ENCODE results near the gene APOB. TPM values are rescaled to one million over a fixed set of nuclear protein-coding genes. Genes with fewer than 3 reads are reported as not detected.

APOB gene
- total RNA-seq, 1 experiment from 2014 or later, result 234 TPM

- H3K9me3 Mint-ChIP-seq (ENCODE audit: unreplicated experiment), result no peaks in the 10 kb centered on the region
- Histone ChIP-seq H3K36me3 (ENCODE audit: control insufficient read depth, insufficient read depth, low read length) (no peaks in the 10 kb centered on the region), H3K4me1 (peaks cover 15% of the 10 kb centered on the region), H3K27me3 (replicated peaks; ENCODE audit: control insufficient read depth, insufficient read depth, low read length) (no peaks in the 10 kb centered on the region), H3K9me3 (no peaks in the 10 kb centered on the region), H3K4me3 (ENCODE audit: low read depth, low read length) (no peak overlapping the region)
- no peak overlapping the region for H3K27ac Mint-ChIP-seq (ENCODE audit: unreplicated experiment)
- peaks cover 15% of the 10 kb centered on the region for H3K4me1 Mint-ChIP-seq (ENCODE audit: low read depth, unreplicated experiment)
- no peak for TF ChIP-seq CTCF (IDR thresholded peaks at IDR 0.05; ENCODE audit: insufficient read depth in 1 of 2, low read depth in 1 of 2, low read length in 1 of 2, severe bottlenecking in 1 of 2, unreplicated experiment in 1 of 2)
- CTCF ChIA-PET, result no interaction called here
- no peak overlapping the region for H3K4me3 Mint-ChIP-seq (ENCODE audit: unreplicated experiment)
- no TSS peak for BruUV-seq (replicated peaks)
- intact Hi-C loops (cut with micrococcal nuclease; ENCODE audit: unreplicated experiment), result no loop called here
- H3K27me3 Mint-ChIP-seq (ENCODE audit: insufficient read depth, unreplicated experiment), result no peaks in the 10 kb centered on the region
- peaks cover 20% of the 10 kb centered on the region for H3K36me3 Mint-ChIP-seq (ENCODE audit: insufficient read depth, unreplicated experiment)
- DNase-seq, result no peak
- POLR2A ChIA-PET, result no interaction called here
These were observed 3.5 kb upstream of the APOB start for GRCh38 chr2:21047141-21048009.

- POLR2A ChIA-PET, result no interaction called here
- no peaks in the 10 kb centered on the region for H3K36me3 ChIP-seq (ENCODE audit: control insufficient read depth, insufficient read depth, low read length)
- no peak for DNase-seq
- H3K4me3 Mint-ChIP-seq (ENCODE audit: unreplicated experiment), result no peak overlapping the region
- H3K27ac Mint-ChIP-seq (ENCODE audit: unreplicated experiment), result no peak overlapping the region
- H3K9me3 ChIP-seq, result no peaks in the 10 kb centered on the region
- no TSS peak for BruUV-seq (replicated peaks)
- no peaks in the 10 kb centered on the region for H3K27me3 Mint-ChIP-seq (ENCODE audit: insufficient read depth, unreplicated experiment)
- intact Hi-C loops (cut with micrococcal nuclease; ENCODE audit: unreplicated experiment), result no loop called here
- peaks cover 29% of the 10 kb centered on the region for H3K36me3 Mint-ChIP-seq (ENCODE audit: insufficient read depth, unreplicated experiment)
- H3K4me1 ChIP-seq, result peaks cover 18% of the 10 kb centered on the region
- no peaks in the 10 kb centered on the region for H3K27me3 ChIP-seq (replicated peaks; ENCODE audit: control insufficient read depth, insufficient read depth, low read length)
- H3K4me3 ChIP-seq (ENCODE audit: low read depth, low read length), result no peak overlapping the region
- no peak for TF ChIP-seq CTCF (IDR thresholded peaks at IDR 0.05; ENCODE audit: insufficient read depth in 1 of 2, low read depth in 1 of 2, low read length in 1 of 2, severe bottlenecking in 1 of 2, unreplicated experiment in 1 of 2)
- no peaks in the 10 kb centered on the region for H3K9me3 Mint-ChIP-seq (ENCODE audit: unreplicated experiment)
- peaks cover 22% of the 10 kb centered on the region for H3K4me1 Mint-ChIP-seq (ENCODE audit: low read depth, unreplicated experiment)
- CTCF ChIA-PET, result no interaction called here
These were observed 2.6 kb upstream of the APOB start for GRCh38 chr2:21046506-21046905.

- Histone ChIP-seq H3K27me3 (replicated peaks; ENCODE audit: control insufficient read depth, insufficient read depth, low read length) (no peaks in the 10 kb centered on the region), H3K36me3 (ENCODE audit: control insufficient read depth, insufficient read depth, low read length) (peaks cover 8% of the 10 kb centered on the region), H3K4me3 (ENCODE audit: low read depth, low read length) (no peak overlapping the region), H3K4me1 (peaks cover 18% of the 10 kb centered on the region), H3K9me3 (no peaks in the 10 kb centered on the region)
- BruUV-seq (replicated peaks), result no TSS peak
- peak overlapping the region; percentile 91 for H3K4me3 Mint-ChIP-seq (ENCODE audit: unreplicated experiment)
- CTCF ChIA-PET, result no interaction called here
- POLR2A ChIA-PET, result no interaction called here
- H3K9me3 Mint-ChIP-seq (ENCODE audit: unreplicated experiment), result no peaks in the 10 kb centered on the region
- intact Hi-C loops (cut with micrococcal nuclease; ENCODE audit: unreplicated experiment), result loop anchor here (5.0 kb wide), 2 partner anchors 352 to 368 kb away; no protein-coding TSS in a partner anchor
- H3K36me3 Mint-ChIP-seq (ENCODE audit: insufficient read depth, unreplicated experiment), result peaks cover 43% of the 10 kb centered on the region
- peak overlapping the region; percentile 55 for H3K27ac Mint-ChIP-seq (ENCODE audit: unreplicated experiment)
- no peak for DNase-seq
- peaks cover 22% of the 10 kb centered on the region for H3K4me1 Mint-ChIP-seq (ENCODE audit: low read depth, unreplicated experiment)
- TF ChIP-seq CTCF (IDR thresholded peaks at IDR 0.05; ENCODE audit: insufficient read depth in 1 of 2, low read depth in 1 of 2, low read length in 1 of 2, severe bottlenecking in 1 of 2, unreplicated experiment in 1 of 2), result no peak
- no peaks in the 10 kb centered on the region for H3K27me3 Mint-ChIP-seq (ENCODE audit: insufficient read depth, unreplicated experiment)
These were observed 960 bp upstream of the APOB start for GRCh38 chr2:21044694-21045371.

Measured in Caco-2 (cell line).